ENCODE results near the gene TEAD1.

DNA sequence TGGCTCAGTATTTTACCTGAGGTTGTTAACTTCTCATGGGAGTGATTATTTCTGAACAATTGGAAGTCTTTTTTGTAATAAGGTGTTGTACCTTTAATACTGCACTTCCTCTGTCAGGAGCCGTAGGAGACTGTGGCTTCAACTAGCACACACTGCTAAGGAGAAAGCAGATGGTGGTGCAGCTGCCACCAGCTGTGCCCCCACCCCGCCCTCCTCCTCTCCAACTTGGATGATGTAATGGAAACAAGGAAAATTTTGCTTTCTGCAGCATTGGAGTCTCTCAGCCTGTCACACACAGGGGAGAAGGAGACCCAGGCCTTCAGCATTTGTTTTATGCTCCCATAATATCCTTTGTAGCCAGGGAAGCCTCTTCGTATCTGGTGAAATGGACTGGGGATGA, 91.2 kb downstream of the TEAD1 start:
- TF ChIP-seq, protein P1, sequence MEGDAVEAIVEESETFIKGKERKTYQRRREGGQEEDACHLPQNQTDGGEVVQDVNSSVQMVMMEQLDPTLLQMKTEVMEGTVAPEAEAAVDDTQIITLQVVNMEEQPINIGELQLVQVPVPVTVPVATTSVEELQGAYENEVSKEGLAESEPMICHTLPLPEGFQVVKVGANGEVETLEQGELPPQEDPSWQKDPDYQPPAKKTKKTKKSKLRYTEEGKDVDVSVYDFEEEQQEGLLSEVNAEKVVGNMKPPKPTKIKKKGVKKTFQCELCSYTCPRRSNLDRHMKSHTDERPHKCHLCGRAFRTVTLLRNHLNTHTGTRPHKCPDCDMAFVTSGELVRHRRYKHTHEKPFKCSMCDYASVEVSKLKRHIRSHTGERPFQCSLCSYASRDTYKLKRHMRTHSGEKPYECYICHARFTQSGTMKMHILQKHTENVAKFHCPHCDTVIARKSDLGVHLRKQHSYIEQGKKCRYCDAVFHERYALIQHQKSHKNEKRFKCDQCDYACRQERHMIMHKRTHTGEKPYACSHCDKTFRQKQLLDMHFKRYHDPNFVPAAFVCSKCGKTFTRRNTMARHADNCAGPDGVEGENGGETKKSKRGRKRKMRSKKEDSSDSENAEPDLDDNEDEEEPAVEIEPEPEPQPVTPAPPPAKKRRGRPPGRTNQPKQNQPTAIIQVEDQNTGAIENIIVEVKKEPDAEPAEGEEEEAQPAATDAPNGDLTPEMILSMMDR (IDR thresholded peaks at IDR 0.05; ENCODE audit: poor library complexity, severe bottlenecking): no peak
- TF ChIP-seq EZH2 (IDR thresholded peaks at IDR 0.05; ENCODE audit: borderline replicate concordance, insufficient read depth, low read length, poor library complexity, severe bottlenecking): no peak
- TF ChIP-seq, protein P2, sequence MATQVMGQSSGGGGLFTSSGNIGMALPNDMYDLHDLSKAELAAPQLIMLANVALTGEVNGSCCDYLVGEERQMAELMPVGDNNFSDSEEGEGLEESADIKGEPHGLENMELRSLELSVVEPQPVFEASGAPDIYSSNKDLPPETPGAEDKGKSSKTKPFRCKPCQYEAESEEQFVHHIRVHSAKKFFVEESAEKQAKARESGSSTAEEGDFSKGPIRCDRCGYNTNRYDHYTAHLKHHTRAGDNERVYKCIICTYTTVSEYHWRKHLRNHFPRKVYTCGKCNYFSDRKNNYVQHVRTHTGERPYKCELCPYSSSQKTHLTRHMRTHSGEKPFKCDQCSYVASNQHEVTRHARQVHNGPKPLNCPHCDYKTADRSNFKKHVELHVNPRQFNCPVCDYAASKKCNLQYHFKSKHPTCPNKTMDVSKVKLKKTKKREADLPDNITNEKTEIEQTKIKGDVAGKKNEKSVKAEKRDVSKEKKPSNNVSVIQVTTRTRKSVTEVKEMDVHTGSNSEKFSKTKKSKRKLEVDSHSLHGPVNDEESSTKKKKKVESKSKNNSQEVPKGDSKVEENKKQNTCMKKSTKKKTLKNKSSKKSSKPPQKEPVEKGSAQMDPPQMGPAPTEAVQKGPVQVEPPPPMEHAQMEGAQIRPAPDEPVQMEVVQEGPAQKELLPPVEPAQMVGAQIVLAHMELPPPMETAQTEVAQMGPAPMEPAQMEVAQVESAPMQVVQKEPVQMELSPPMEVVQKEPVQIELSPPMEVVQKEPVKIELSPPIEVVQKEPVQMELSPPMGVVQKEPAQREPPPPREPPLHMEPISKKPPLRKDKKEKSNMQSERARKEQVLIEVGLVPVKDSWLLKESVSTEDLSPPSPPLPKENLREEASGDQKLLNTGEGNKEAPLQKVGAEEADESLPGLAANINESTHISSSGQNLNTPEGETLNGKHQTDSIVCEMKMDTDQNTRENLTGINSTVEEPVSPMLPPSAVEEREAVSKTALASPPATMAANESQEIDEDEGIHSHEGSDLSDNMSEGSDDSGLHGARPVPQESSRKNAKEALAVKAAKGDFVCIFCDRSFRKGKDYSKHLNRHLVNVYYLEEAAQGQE (IDR thresholded peaks at IDR 0.05; ENCODE audit: borderline replicate concordance): no peak
- TF ChIP-seq TAF1 (IDR thresholded peaks at IDR 0.05; ENCODE audit: low read depth): no peak
- TF ChIP-seq RAD21 (conservative IDR thresholded peaks at IDR 0.05): no peak
- no peak for TF ChIP-seq POLR2AphosphoS5 (IDR thresholded peaks at IDR 0.05)

Data from neural cell (in vitro differentiated cells).